Kasumi-1 (cell line): ENCODE measurements around the gene NOTCH2NLA.
"Not testable (repeated sequence)": the region's sequence is repeated elsewhere in the genome, so short reads cannot be mapped to it uniquely, and the experiment has no call there.

ENCODE experiments used
- DNase-seq, 2 experiments: peaks; one replicate each; lab custom pipeline; 2025; lab: John Stamatoyannopoulos, UW

Gene NOTCH2NLA

DNA sequence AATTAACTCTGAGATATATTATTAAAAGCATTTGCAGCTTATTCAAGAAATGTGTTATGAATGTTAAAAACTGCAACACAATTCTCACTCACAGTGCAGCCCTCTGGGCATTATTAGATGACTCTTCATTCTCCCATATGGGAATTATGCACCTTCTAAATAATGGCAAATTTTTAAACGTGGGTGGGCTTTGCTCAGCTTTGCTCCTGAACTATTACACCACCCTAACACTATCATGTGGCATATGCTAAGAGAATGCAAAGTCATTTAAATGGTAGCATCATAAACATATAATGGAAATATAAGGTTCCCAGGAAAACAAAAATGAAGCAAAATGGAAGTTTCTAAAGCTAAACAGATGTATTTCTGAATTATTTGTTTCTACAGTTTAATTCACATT lies 61.5 kb downstream of the NOTCH2NLA start:
- not testable (repeated sequence) for DNase-seq

DNA sequence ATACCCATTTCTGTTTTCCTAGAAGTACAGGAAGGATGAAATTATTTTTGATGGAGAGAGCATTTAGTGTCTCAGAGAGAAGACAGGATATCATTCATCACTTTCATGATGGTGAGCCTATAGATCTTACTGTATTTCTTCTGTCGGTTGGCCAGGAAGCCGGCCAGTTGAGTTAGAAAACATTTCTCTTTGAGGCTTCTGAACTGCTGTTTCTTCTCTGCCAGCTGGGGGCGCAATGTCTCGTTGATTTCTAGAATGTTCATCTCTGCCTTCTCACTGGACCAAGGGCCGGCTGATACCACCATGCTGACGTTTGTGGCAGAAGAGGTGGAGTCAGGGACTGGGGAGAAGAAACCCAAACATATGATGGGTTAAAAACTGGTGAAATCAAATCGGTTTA lies 84.4 kb downstream of the NOTCH2NLA start, which contains the start of gene NBPF10:
Gene NBPF10 (minus strand): TSS at position 340 of the 400 bp plus-strand sequence. CDS start 35 bp downstream, at position 305.
- DNase-seq, result not testable (repeated sequence)
